Central memory CD8-positive, alpha-beta T cell (primary cell): ENCODE results near the gene CENPP.
"Not testable (repeated sequence)": the region's sequence is repeated elsewhere in the genome, so short reads cannot be mapped to it uniquely, and the experiment has no call there.

Source experiments
- ATAC-seq: fragments of 150-1000 bp; cut with Tn5 transposase; replicated peaks from 2 replicates; pipeline ENCODE4 v1.10.0; 2022; ENCODE audit warnings: mild to moderate bottlenecking, moderate FRiP score, moderate number of reproducible peaks; ENCODE audit not compliant: poor library complexity, severe bottlenecking; ENCODE audit errors: extremely low read depth
- DNase-seq, 2 donors: peaks; one replicate each; pipeline ENCODE4 v3.0.0; 2021; ENCODE audit warnings: low spot score in 2 of 2
- H3K27ac Mint-ChIP-seq: one replicate; pipeline ENCODE4 v1.8.0; 2022; ENCODE audit warnings: low read depth, mild to moderate bottlenecking, moderate library complexity, mixed read lengths
- H3K27me3 Mint-ChIP-seq: one replicate; pipeline ENCODE4 v1.8.0; 2022; ENCODE audit warnings: mixed read lengths
- H3K36me3 Mint-ChIP-seq: one replicate; pipeline ENCODE4 v1.8.0; 2022; ENCODE audit warnings: mild to moderate bottlenecking, moderate library complexity, mixed read lengths; ENCODE audit not compliant: insufficient read depth
- H3K4me1 Mint-ChIP-seq: one replicate; pipeline ENCODE4 v1.8.0; 2022; ENCODE audit warnings: mixed read lengths
- H3K4me3 Mint-ChIP-seq: one replicate; pipeline ENCODE4 v1.8.0; 2022; ENCODE audit warnings: mild to moderate bottlenecking, moderate library complexity, mixed read lengths
- H3K9me3 Mint-ChIP-seq: one replicate; pipeline ENCODE4 v1.8.0; 2022; ENCODE audit warnings: mixed read lengths

CENPP gene

DNA sequence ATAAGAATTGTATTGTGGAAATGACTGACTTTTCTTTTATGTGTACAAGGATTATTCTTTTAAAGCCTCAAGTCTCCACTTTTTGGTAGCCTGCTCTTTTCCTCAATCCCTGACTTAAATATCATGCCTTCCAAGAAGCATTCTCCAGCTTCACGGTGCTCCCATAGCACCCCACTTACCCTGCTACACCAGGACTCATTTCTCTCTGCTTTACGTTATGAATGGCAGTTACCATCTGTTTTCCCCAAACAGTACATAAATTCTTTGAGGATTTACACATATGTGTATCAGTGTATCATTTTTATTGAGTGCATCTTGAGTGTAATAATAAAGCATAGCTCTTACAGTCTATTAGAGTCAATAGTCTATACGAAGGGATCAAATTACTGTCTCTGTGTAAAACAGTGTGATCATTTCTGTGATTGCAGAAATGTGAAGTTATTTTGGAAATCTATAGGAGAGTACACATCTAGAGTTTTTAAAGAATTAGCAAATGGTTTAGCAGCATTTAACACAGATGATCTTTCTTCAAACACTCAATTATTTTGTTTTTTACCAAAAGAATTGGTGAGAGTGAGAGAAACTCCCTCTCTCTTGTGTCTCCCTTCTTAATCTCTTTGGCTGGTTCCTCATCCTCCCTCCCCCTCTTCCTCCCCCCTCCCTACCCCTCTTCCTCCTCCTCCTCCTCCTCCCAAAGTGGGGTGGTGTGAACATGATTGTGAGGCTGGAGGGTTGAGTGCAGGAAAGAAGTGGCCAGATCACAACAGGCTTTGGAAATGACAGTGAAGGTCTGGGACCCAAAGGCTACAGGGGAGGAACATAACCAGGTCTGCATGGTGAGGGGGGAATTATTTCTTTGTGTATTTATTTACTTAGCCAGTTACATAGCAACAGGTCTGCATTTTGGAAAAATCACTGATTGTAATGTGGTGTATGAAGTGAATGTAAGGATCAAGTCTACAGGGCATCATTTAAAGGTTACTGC lies 237.7 kb downstream of the CENPP start:
- DNase-seq (no peak), ATAC-seq (no peak)
- no peaks in the 10 kb centered on the region for H3K27me3 Mint-ChIP-seq
- H3K9me3 Mint-ChIP-seq = peaks cover 6% of the 10 kb centered on the region
- H3K36me3 Mint-ChIP-seq = no peaks in the 10 kb centered on the region
- H3K4me1 Mint-ChIP-seq = no peaks in the 10 kb centered on the region
- H3K27ac Mint-ChIP-seq = no peak overlapping the region
- no peak overlapping the region for H3K4me3 Mint-ChIP-seq

DNA sequence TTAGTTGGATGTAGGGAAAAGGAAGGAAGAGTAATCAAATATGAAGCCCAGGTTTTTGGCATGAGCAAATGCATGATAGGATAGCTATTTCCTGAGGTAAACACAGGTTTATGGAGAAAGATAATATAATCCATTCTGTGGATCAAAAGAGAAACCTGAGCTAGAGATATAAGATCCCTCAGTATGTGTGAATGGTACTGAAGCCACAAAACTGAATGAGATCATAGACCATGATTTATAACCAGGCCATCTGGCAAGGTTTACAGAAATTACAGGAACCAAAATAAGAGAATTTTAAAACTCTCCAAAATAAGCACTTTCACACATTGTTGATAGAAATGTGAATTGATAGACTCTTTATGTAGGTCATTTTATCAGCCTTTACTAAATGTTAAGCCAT lies 238.8 kb downstream of the CENPP start:
- no peak for ATAC-seq
- Mint-ChIP-seq H3K9me3 (peaks cover 6% of the 10 kb centered on the region), H3K27ac (no peak overlapping the region), H3K4me3 (no peak overlapping the region), H3K4me1 (no peaks in the 10 kb centered on the region), H3K27me3 (no peaks in the 10 kb centered on the region), H3K36me3 (no peaks in the 10 kb centered on the region)
- no peak for DNase-seq

DNA sequence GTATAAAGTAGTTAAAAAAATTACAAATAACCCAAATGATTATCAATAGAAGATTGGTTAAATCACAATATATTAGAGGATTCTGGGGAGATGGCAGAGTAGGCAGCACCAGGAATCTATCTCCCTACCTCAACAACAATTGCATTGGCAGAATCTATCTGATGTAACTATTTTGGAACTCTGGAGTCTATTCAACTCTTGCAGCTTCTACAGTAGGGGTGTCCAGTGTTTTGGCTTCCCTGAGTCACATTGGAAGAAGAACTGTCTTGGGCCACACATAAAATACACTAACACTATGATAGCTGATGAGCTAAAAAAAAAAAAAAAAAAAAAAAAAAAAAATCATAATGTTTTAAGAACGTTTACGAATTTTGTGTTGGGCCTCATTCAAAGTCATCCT lies 239.2 kb downstream of the CENPP start:
- no peaks in the 10 kb centered on the region for H3K36me3 Mint-ChIP-seq
- H3K27me3 Mint-ChIP-seq = no peaks in the 10 kb centered on the region
- H3K27ac Mint-ChIP-seq = no peak overlapping the region
- peaks cover 6% of the 10 kb centered on the region for H3K9me3 Mint-ChIP-seq
- ATAC-seq (no peak), DNase-seq (no peak)
- H3K4me1 Mint-ChIP-seq = no peaks in the 10 kb centered on the region
- no peak overlapping the region for H3K4me3 Mint-ChIP-seq

DNA sequence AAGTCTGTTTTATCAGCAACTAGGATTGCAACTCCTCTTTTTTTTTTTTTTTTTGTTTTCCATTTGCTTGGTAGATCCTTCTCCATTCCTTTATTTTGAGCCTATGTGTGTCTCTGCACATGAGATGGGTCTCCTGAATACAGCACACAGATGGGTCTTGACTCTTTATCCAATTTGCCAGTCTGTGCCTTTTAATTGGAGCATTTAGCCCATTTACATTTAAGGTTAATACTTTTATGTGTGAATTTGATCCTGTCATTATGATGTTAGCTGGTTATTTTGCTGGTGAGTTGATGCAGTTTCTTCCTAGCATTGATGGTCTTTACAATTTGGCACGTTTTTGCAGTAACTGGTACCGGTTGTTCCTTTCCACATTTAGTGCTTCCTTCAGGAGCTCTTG lies 246.1 kb downstream of the CENPP start:
- ATAC-seq, H3K27me3 Mint-ChIP-seq, H3K36me3 Mint-ChIP-seq, H3K9me3 Mint-ChIP-seq, DNase-seq, H3K4me1 Mint-ChIP-seq, H3K4me3 Mint-ChIP-seq, H3K27ac Mint-ChIP-seq: not testable (repeated sequence)

DNA sequence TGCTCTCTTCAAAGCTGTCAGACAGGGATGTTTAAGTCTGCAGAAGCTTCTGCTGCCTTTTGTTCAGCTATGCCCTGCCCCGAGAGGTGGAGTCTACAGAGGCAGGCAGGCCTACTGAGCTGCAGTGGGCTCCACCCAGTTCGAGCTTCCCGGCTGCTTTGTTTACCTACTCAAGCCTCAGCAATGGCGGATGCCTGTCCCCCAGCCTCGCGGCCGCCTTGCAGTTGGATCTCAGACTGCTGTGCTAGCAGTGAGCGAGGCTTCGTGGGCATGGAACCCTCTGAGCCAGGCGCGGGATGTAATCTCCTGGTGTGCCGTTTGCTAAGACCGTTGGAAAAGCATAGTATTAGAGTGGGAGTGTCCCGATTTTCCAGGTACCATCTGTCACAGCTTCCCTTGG lies 247.9 kb downstream of the CENPP start:
- not testable (repeated sequence) for DNase-seq, H3K27me3 Mint-ChIP-seq, H3K9me3 Mint-ChIP-seq, H3K36me3 Mint-ChIP-seq, H3K4me3 Mint-ChIP-seq, ATAC-seq, H3K27ac Mint-ChIP-seq, H3K4me1 Mint-ChIP-seq

DNA sequence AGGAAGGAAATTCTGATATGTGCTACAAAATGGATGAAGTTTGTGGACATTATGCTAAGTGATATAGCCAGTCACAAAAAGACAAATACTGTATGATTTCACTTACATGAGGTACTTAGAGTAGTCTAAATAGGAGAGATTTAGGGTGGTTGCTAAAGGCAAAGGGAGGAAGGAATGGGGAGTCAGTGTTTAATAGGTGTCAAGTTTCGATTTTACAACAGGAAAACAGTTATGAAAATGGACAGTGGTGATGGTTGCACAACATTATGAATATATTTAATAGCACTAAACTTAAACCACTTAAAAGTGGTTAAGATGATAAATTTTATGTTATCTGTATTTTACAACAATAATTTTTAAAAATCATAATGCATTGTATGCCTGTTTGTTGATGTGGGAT lies 250.4 kb downstream of the CENPP start:
- Mint-ChIP-seq H3K27ac (no peak overlapping the region), H3K36me3 (peaks cover 2% of the 10 kb centered on the region), H3K9me3 (no peaks in the 10 kb centered on the region), H3K4me3 (no peak overlapping the region), H3K27me3 (no peaks in the 10 kb centered on the region), H3K4me1 (no peaks in the 10 kb centered on the region)
- ATAC-seq (no peak), DNase-seq (no peak)

DNA sequence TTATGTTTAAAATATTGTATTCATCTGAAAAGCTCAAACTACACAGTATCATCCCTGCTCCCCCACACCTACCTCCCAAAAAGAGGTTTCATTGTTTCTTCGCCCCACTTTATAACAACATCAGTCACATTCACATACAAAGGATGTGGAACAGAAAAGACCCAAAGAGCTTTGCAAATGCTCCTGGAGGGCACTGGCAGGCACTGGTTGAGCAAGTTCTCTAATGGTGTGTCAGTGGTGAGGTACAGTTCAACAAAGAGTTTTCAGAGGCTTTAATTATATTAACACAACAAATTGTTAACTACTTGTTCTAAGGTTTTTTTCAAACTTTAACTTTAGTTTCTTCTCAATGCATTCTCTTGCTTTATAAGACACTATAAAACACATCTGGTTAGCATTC lies 264.2 kb downstream of the CENPP start:
- H3K27me3 Mint-ChIP-seq = no peaks in the 10 kb centered on the region
- H3K27ac Mint-ChIP-seq = no peak overlapping the region
- no peak overlapping the region for H3K4me3 Mint-ChIP-seq
- no peak for ATAC-seq
- no peaks in the 10 kb centered on the region for H3K4me1 Mint-ChIP-seq
- no peaks in the 10 kb centered on the region for H3K36me3 Mint-ChIP-seq
- no peak for DNase-seq
- no peaks in the 10 kb centered on the region for H3K9me3 Mint-ChIP-seq

DNA sequence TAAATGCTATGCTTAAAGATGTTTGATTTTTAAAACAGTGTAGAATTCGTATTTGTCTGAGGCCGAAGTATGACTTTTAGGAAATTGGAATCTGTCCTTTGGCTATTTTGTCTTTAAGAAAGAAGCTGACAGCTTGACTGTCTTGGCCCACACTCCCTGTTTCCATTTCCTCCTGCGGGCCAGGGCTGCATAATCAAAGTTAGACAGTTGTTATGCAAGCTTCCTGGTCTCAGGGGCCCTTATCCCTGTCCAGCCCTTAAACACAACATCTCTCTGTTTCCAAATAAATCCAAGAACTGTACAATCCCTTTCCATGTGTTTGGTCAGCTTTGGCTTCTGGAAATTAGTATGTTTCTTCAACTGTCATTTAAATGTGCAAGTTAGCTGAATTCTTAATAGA lies 264.6 kb downstream of the CENPP start:
- H3K4me1 Mint-ChIP-seq = no peaks in the 10 kb centered on the region
- H3K4me3 Mint-ChIP-seq = no peak overlapping the region
- no peaks in the 10 kb centered on the region for H3K9me3 Mint-ChIP-seq
- DNase-seq = no peak
- H3K27me3 Mint-ChIP-seq = no peaks in the 10 kb centered on the region
- no peaks in the 10 kb centered on the region for H3K36me3 Mint-ChIP-seq
- ATAC-seq = no peak
- H3K27ac Mint-ChIP-seq = no peak overlapping the region

DNA sequence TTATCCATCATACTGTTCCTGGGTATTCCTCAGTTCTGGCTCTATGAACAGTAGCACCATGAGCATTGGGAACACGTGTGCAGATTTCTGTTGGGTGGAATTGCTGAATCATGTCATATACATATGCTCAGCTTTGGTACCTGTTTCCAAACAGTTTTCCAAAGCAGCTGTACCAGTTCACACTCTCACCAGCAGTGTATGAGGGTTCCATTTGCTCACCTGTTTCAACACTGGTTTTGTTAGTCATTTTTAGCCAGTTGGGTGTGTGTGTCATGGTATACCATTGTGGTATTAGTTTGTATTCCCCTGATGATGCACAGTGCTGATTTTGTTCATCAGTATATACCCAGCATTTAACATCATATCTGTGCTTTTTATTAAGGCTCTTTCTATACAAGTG lies 266.8 kb downstream of the CENPP start:
- no peak overlapping the region for H3K27ac Mint-ChIP-seq
- DNase-seq (no peak), ATAC-seq (no peak)
- H3K27me3 Mint-ChIP-seq = no peaks in the 10 kb centered on the region
- no peaks in the 10 kb centered on the region for H3K4me1 Mint-ChIP-seq
- no peaks in the 10 kb centered on the region for H3K36me3 Mint-ChIP-seq
- H3K9me3 Mint-ChIP-seq = no peaks in the 10 kb centered on the region
- no peak overlapping the region for H3K4me3 Mint-ChIP-seq

DNA sequence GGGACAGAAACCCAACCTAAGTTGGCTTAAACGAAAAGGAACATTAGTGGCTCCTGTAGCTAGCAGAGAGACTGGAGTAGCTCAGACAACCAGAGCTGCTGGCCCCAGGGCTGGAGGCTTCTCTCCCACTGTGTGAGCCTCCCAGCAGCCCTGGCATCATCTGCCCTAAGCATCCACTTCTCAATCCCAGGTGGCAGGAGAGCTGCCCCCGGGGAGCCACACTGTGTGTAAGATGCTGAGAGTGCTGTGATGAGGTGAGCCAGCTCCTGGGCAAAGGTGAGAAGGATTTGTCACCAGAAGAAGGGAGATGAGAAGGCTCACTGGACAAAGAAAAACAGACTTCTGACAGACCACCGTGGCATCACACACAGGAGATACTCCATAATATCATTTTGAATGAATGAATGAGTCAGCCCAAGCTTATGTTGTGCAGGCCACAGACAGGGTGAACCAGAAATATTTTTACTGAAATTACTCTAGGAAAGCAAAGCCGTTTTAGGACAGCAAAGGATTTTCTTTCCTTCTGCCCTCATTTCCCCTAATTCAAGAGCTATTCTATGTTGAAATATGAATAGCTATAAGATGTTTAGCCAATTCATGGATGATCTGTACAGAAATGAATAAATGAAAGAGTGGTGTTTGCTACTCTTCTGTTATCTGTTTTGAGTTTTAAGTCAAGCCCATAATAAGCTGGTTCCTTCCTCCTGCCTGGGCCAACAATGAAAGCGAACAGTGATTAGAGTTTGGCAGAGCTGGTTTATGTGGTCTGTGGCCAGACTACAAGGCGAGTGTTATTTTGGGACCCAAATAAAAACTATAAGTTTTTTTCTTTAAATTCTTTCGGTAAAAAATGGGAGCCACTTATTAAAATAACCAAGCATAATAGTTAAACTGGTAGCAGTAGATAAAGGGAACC lies 267.5 kb downstream of the CENPP start:
- H3K4me3 Mint-ChIP-seq = no peak overlapping the region
- no peak for ATAC-seq
- no peaks in the 10 kb centered on the region for H3K36me3 Mint-ChIP-seq
- no peaks in the 10 kb centered on the region for H3K9me3 Mint-ChIP-seq
- no peaks in the 10 kb centered on the region for H3K4me1 Mint-ChIP-seq
- H3K27ac Mint-ChIP-seq = peak overlapping the region; percentile 14
- no peaks in the 10 kb centered on the region for H3K27me3 Mint-ChIP-seq
- no peak for DNase-seq

DNA sequence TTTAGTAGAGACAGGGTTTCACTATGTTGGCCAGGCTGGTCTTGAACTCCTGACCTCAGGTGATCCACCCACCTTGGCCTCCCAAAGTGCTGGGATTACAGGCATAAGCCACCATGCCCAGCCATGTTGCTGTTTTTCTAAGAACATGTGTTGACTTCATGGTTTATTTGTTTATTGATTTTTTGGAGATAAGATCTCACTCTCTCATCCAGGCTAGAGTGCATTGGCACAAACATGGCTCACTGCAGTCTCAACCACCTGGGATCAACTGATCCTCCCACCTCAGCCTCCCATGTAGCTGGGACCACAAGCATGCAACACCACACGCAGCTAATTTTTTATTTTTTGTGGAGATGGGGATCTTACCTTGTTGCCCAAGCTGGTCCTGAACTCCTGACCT lies 269.3 kb downstream of the CENPP start:
- not testable (repeated sequence) for H3K9me3 Mint-ChIP-seq, H3K4me3 Mint-ChIP-seq, H3K36me3 Mint-ChIP-seq

DNA sequence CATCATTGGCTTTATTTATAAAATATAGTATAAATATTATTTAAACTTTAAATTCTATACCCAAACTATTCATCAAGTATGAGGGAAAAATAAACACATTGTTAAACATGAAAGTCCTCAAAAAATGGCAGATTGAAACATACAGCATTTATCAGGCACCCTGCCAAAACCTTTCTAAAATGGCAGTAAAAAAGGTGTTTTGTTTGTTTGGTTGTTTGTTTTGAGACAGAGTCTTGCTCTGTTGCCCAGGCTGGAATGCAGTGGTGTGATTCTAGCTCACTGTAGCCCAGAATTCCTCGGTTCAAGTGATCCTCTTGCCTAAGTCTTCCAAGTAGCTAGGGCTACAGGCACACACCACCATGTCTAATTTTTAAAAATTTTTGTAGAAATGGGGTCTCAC lies 270.2 kb downstream of the CENPP start:
- no peaks in the 10 kb centered on the region for H3K36me3 Mint-ChIP-seq
- ATAC-seq (no peak), DNase-seq (no peak)
- H3K4me1 Mint-ChIP-seq = no peaks in the 10 kb centered on the region
- H3K27me3 Mint-ChIP-seq = no peaks in the 10 kb centered on the region
- no peak overlapping the region for H3K4me3 Mint-ChIP-seq
- no peaks in the 10 kb centered on the region for H3K9me3 Mint-ChIP-seq
- no peak overlapping the region for H3K27ac Mint-ChIP-seq

More for the DNA sequence above, 269.3 kb downstream of the CENPP start:
- H3K27ac Mint-ChIP-seq, ATAC-seq, DNase-seq, H3K4me1 Mint-ChIP-seq, H3K27me3 Mint-ChIP-seq: not testable (repeated sequence)

DNA sequence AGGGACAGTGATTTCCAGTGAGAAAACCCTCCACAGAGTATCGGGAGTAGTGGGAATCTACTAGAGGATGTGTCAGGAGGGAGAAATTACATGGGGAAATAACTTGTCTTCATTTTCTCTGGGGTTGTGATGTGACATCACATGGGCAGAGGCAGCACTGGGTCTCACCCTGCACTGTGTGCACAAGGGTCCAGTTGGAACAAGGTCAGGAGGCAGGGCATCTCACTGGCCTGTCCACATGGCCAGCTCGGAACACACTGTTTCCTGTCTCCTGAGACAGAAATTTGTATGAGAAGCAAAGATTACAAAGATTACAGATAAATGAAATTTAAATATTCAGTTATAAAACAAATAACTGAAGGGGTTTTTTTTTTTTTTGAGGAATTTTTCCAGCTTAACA lies 272.6 kb downstream of the CENPP start:
- Mint-ChIP-seq H3K36me3 (no peaks in the 10 kb centered on the region), H3K4me1 (no peaks in the 10 kb centered on the region), H3K4me3 (no peak overlapping the region), H3K9me3 (peaks cover under 1% of the 10 kb centered on the region), H3K27ac (no peak overlapping the region), H3K27me3 (no peaks in the 10 kb centered on the region)
- no peak for DNase-seq
- ATAC-seq = no peak
